ENCODE results near the gene WRAP53. TPM values are rescaled to one million over a fixed set of nuclear protein-coding genes. Genes with fewer than 3 reads are reported as not detected.

WRAP53 gene
- total and polyA plus RNA-seq, 2 of the 13 experiments (the other 11 are each of a cell fraction or from before 2014, with no cell fraction given): 7.0 to 19.5 TPM

GRCh38 chr17:7716901-7717755 lies 28.9 kb downstream of the WRAP53 start, which contains the start of gene DNAH2 (continued):
- TF ChIP-seq, protein P1, sequence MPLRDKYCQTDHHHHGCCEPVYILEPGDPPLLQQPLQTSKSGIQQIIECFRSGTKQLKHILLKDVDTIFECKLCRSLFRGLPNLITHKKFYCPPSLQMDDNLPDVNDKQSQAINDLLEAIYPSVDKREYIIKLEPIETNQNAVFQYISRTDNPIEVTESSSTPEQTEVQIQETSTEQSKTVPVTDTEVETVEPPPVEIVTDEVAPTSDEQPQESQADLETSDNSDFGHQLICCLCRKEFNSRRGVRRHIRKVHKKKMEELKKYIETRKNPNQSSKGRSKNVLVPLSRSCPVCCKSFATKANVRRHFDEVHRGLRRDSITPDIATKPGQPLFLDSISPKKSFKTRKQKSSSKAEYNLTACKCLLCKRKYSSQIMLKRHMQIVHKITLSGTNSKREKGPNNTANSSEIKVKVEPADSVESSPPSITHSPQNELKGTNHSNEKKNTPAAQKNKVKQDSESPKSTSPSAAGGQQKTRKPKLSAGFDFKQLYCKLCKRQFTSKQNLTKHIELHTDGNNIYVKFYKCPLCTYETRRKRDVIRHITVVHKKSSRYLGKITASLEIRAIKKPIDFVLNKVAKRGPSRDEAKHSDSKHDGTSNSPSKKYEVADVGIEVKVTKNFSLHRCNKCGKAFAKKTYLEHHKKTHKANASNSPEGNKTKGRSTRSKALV (CRISPR knock-in tag; IDR thresholded peaks at IDR 0.05): peak; percentile 85
- TF ChIP-seq ZNF556 (CRISPR knock-in tag; IDR thresholded peaks at IDR 0.05; ENCODE audit: borderline replicate concordance): peak; percentile 81
- TF ChIP-seq ZNF720 (CRISPR knock-in tag; IDR thresholded peaks at IDR 0.05): no peak
- no peak; the same call in 1 of the 2 replicates for TF ChIP-seq GFI1 (CRISPR knock-in tag; IDR thresholded peaks at IDR 0.05; ENCODE audit: borderline replicate concordance)
- TF ChIP-seq ATAD3A (CRISPR knock-in tag; IDR thresholded peaks at IDR 0.05): no peak
- TF ChIP-seq, protein P2, sequence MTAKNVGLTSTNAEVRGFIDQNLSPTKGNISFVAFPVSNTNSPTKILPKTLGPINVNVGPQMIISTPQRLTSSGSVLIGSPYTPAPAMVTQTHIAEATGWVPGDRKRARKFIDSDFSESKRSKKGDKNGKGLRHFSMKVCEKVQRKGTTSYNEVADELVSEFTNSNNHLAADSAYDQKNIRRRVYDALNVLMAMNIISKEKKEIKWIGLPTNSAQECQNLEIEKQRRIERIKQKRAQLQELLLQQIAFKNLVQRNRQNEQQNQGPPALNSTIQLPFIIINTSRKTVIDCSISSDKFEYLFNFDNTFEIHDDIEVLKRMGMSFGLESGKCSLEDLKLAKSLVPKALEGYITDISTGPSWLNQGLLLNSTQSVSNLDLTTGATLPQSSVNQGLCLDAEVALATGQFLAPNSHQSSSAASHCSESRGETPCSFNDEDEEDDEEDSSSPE (CRISPR knock-in tag; IDR thresholded peaks at IDR 0.05): peak; percentile 59; the same call in 1 of the 2 replicates
- TF ChIP-seq ZNF547 (CRISPR knock-in tag; IDR thresholded peaks at IDR 0.05): 0 out of 2 replicates have a peak, but pooled peaks have one; percentile 68
- peak; percentile 55 for TF ChIP-seq ZFX (CRISPR knock-in tag; IDR thresholded peaks at IDR 0.05; ENCODE audit: low read depth)
- peak; percentile 68; the same call in 1 of the 2 replicates for TF ChIP-seq ZNF501 (CRISPR knock-in tag; IDR thresholded peaks at IDR 0.05)
- TF ChIP-seq, protein P3, sequence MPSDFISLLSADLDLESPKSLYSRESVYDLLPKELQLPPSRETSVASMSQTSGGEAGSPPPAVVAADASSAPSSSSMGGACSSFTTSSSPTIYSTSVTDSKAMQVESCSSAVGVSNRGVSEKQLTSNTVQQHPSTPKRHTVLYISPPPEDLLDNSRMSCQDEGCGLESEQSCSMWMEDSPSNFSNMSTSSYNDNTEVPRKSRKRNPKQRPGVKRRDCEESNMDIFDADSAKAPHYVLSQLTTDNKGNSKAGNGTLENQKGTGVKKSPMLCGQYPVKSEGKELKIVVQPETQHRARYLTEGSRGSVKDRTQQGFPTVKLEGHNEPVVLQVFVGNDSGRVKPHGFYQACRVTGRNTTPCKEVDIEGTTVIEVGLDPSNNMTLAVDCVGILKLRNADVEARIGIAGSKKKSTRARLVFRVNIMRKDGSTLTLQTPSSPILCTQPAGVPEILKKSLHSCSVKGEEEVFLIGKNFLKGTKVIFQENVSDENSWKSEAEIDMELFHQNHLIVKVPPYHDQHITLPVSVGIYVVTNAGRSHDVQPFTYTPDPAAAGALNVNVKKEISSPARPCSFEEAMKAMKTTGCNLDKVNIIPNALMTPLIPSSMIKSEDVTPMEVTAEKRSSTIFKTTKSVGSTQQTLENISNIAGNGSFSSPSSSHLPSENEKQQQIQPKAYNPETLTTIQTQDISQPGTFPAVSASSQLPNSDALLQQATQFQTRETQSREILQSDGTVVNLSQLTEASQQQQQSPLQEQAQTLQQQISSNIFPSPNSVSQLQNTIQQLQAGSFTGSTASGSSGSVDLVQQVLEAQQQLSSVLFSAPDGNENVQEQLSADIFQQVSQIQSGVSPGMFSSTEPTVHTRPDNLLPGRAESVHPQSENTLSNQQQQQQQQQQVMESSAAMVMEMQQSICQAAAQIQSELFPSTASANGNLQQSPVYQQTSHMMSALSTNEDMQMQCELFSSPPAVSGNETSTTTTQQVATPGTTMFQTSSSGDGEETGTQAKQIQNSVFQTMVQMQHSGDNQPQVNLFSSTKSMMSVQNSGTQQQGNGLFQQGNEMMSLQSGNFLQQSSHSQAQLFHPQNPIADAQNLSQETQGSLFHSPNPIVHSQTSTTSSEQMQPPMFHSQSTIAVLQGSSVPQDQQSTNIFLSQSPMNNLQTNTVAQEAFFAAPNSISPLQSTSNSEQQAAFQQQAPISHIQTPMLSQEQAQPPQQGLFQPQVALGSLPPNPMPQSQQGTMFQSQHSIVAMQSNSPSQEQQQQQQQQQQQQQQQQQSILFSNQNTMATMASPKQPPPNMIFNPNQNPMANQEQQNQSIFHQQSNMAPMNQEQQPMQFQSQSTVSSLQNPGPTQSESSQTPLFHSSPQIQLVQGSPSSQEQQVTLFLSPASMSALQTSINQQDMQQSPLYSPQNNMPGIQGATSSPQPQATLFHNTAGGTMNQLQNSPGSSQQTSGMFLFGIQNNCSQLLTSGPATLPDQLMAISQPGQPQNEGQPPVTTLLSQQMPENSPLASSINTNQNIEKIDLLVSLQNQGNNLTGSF (CRISPR knock-in tag; IDR thresholded peaks at IDR 0.05): 0 out of 2 replicates have a peak, but pooled peaks have one; percentile 15
- TF ChIP-seq ZNF644 (CRISPR knock-in tag; IDR thresholded peaks at IDR 0.05; ENCODE audit: low read depth): no peak
- peak; percentile 46; the same call in 1 of the 2 replicates for TF ChIP-seq ZSCAN29 (CRISPR knock-in tag; conservative IDR thresholded peaks at IDR 0.05)
- 0 out of 2 replicates have a peak, but pooled peaks have one; percentile 33 for TF ChIP-seq SP4 (CRISPR knock-in tag; IDR thresholded peaks at IDR 0.05)
- TF ChIP-seq ZMYM4 (CRISPR knock-in tag; IDR thresholded peaks at IDR 0.05): 0 out of 2 replicates have a peak, but pooled peaks have one; percentile 37
- 0 out of 2 replicates have a peak, but pooled peaks have one; percentile 19 for TF ChIP-seq ZFP90 (CRISPR knock-in tag; IDR thresholded peaks at IDR 0.05; ENCODE audit: borderline replicate concordance)
- TF ChIP-seq TFAP4 (IDR thresholded peaks at IDR 0.05; ENCODE audit: borderline replicate concordance, low read depth): peak; percentile 63; the same call in 1 of the 2 replicates
- TF ChIP-seq SNAPC2 (CRISPR knock-in tag; IDR thresholded peaks at IDR 0.05): no peak
- TF ChIP-seq, protein P4, sequence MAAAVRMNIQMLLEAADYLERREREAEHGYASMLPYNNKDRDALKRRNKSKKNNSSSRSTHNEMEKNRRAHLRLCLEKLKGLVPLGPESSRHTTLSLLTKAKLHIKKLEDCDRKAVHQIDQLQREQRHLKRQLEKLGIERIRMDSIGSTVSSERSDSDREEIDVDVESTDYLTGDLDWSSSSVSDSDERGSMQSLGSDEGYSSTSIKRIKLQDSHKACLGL (CRISPR knock-in tag; IDR thresholded peaks at IDR 0.05): 0 out of 2 replicates have a peak, but pooled peaks have one; percentile 27
- TF ChIP-seq KDM3A (CRISPR knock-in tag; IDR thresholded peaks at IDR 0.05; ENCODE audit: low read depth): peak; percentile 84; the same call in 1 of the 2 replicates
